GM19023 (cell line): ENCODE measurements around the gene CAMTA1.
"Not testable (repeated sequence)": the region's sequence is repeated elsewhere in the genome, so short reads cannot be mapped to it uniquely, and the experiment has no call there.

Experiments used
- ATAC-seq: cut with Tn5 transposase; IDR thresholded peaks from one replicate; pipeline ENCODE4 v1.9.1; 2021; ENCODE audit warnings: mild to moderate bottlenecking, moderate library complexity; ENCODE audit not compliant: unreplicated experiment

CAMTA1 gene

GRCh38 chr1:7373876-7374562 lies 588.8 kb downstream of the CAMTA1 start:
- no peak for ATAC-seq

GRCh38 chr1:7374563-7375160 lies 589.4 kb downstream of the CAMTA1 start:
- ATAC-seq, result no peak

- ATAC-seq, result no peak
These were observed 590.1 kb downstream of the CAMTA1 start for GRCh38 chr1:7375329-7375728.

- no peak for ATAC-seq
These were observed 590.8 kb downstream of the CAMTA1 start for GRCh38 chr1:7375781-7376660.

- ATAC-seq, result no peak
These were observed 591.4 kb downstream of the CAMTA1 start for GRCh38 chr1:7376676-7377075.

GRCh38 chr1:7378346-7379130 lies 593.3 kb downstream of the CAMTA1 start:
- ATAC-seq, result no peak

- no peak for ATAC-seq
These were observed 594.3 kb downstream of the CAMTA1 start for GRCh38 chr1:7379441-7379971.

- not testable (repeated sequence) for ATAC-seq
These were observed 594.8 kb downstream of the CAMTA1 start for GRCh38 chr1:7380068-7380467.

- ATAC-seq, result no peak
These were observed 595.5 kb downstream of the CAMTA1 start for GRCh38 chr1:7380712-7381111.

GRCh38 chr1:7381729-7382128 lies 596.5 kb downstream of the CAMTA1 start:
- ATAC-seq, result not testable (repeated sequence)

- no peak for ATAC-seq
These were observed 597.7 kb downstream of the CAMTA1 start for GRCh38 chr1:7382971-7383370.

GRCh38 chr1:7383671-7384520 lies 598.6 kb downstream of the CAMTA1 start:
- no peak for ATAC-seq

- no peak for ATAC-seq
These were observed 599.4 kb downstream of the CAMTA1 start for GRCh38 chr1:7384679-7385078.

GRCh38 chr1:7385471-7386225 lies 600.4 kb downstream of the CAMTA1 start:
- no peak for ATAC-seq

GRCh38 chr1:7386226-7387052 lies 601.2 kb downstream of the CAMTA1 start:
- ATAC-seq, result no peak

GRCh38 chr1:7387053-7387927 lies 602.0 kb downstream of the CAMTA1 start:
- no peak for ATAC-seq

GRCh38 chr1:7388141-7388487 lies 602.9 kb downstream of the CAMTA1 start:
- ATAC-seq, result no peak
